ENCODE measurements around the gene TMPRSS3.

- TF ChIP-seq CTCF (IDR thresholded peaks at IDR 0.05) (no peak), EZH2 (IDR thresholded peaks at IDR 0.05; ENCODE audit: borderline replicate concordance, insufficient read depth, low read depth, low read length, poor library complexity, severe bottlenecking) (no peak)
Measured at GRCh38 chr21:42351626-42352440, 44.0 kb downstream of the TMPRSS3 start.

All from B cell (primary cell).